HepG2 (cell line): ENCODE measurements around the gene HDAC5. TPM values are rescaled to one million over a fixed set of nuclear protein-coding genes. Genes with fewer than 3 reads are reported as not detected.
"Not testable (repeated sequence)": the region's sequence is repeated elsewhere in the genome, so short reads cannot be mapped to it uniquely, and the experiment has no call there.

Experiments used
- ATAC-seq: fragments of 200-7000 bp; cut with Tn5 transposase; 3 replicates; pipeline ENCODE4 v1.9.1; 2020; ENCODE audit warnings: mild to moderate bottlenecking, moderate library complexity
- BruUV-seq: library from RNA; stranded (reverse); fragments of 400-500 nt; replicated peaks from 2 replicates; lab custom pipeline; 2021; lab: Mats Ljungman, UMichigan
- CTCF ChIA-PET: fragments of 300-600 bp; formaldehyde crosslinking; extraction: SDS; loops from one replicate; lab custom pipeline; 2021; ENCODE audit warnings: low total read pairs, inconsistent platforms, low intra/inter-chr PET ratio; lab: Yijun Ruan, JAX
- POLR2A ChIA-PET: fragments of 350-600 bp; sonication (Branson Sonifier 250); formaldehyde crosslinking; loops from one replicate; lab custom pipeline; 2020; ENCODE audit warnings: antibody characterized with exemption, inconsistent platforms; lab: Yijun Ruan, JAX
- DNase-seq: peaks from one replicate; pipeline ENCODE4 v3.0.0-alpha.2; 2015; ENCODE audit warnings: low spot score
- FAIRE-seq: peaks from 3 replicates; lab custom pipeline; 2011; peaks lifted over from hg19 to GRCh38; lab: Jason Lieb, UNC
- H2AFZ ChIP-seq: one replicate; pipeline ENCODE4 v1.6.1; 2011; ENCODE audit warnings: low read length, inconsistent platforms
- H3K27ac ChIP-seq: fragments of 300-600 bp; 3 replicates; pipeline ENCODE4 v1.8.0; 2011; ENCODE audit warnings: mixed run types, mild to moderate bottlenecking, mixed read lengths, low read length, inconsistent platforms; ENCODE audit not compliant: insufficient read depth; ENCODE audit errors: extremely low read length
- H3K27me3 ChIP-seq, 2 experiments: fragments of 200-600 bp in 1 of 2; 2 replicates in 1 of 2; 3 replicates in 1 of 2; pipeline versions ENCODE4 v1.6.0 to v1.8.0; 2011; ENCODE audit warnings: low read length in 2 of 2, mild to moderate bottlenecking in 2 of 2, moderate library complexity in 2 of 2, inconsistent platforms in 1 of 2; ENCODE audit not compliant: insufficient read depth in 2 of 2, control insufficient read depth in 1 of 2
- H3K36me3 ChIP-seq, 2 experiments: fragments of 200-600 bp in 1 of 2; replicated peaks in 1 of 2; 2 replicates in 1 of 2; 3 replicates in 1 of 2; pipeline versions ENCODE4 v1.5.1 to v1.8.0; 2011; ENCODE audit warnings: low read length in 2 of 2, inconsistent platforms in 1 of 2; ENCODE audit not compliant: insufficient read depth in 2 of 2, control insufficient read depth in 1 of 2
- H3K4me1 ChIP-seq: 2 replicates; pipeline ENCODE4 v1.5.1; 2012; ENCODE audit warnings: low read length, inconsistent platforms; ENCODE audit not compliant: insufficient read depth
- H3K4me2 ChIP-seq: 2 replicates; pipeline ENCODE4 v1.6.0; 2011; ENCODE audit warnings: low read depth, low read length, inconsistent platforms
- H3K4me3 ChIP-seq, 3 experiments: fragments of 200-600 bp in 1 of 3; sonication (generic), shearing (Covaris generic) in 1 of 3; replicated peaks in 1 of 3; 2 replicates each; pipeline ENCODE4 v1.5.1; 2011 to 2016; ENCODE audit warnings: low read length in 3 of 3, inconsistent platforms in 2 of 3, low read depth in 2 of 3, mild to moderate bottlenecking in 2 of 3, control low read depth in 1 of 3, mixed read lengths in 1 of 3; ENCODE audit not compliant: insufficient read depth in 1 of 3
- H3K79me2 ChIP-seq: one replicate; pipeline ENCODE4 v1.6.1; 2011; ENCODE audit warnings: low read length, inconsistent platforms; ENCODE audit not compliant: insufficient read depth
- H3K9ac ChIP-seq: 2 replicates; pipeline ENCODE4 v1.6.0; 2011; ENCODE audit warnings: mild to moderate bottlenecking, low read depth, low read length, inconsistent platforms; ENCODE audit not compliant: insufficient read depth
- H3K9me3 ChIP-seq: 2 replicates; pipeline ENCODE4 v1.5.1; 2012; ENCODE audit warnings: mild to moderate bottlenecking, low read length
- H4K20me1 ChIP-seq: 2 replicates; pipeline ENCODE4 v1.6.0; 2011; ENCODE audit warnings: inconsistent platforms, mild to moderate bottlenecking, low read length, moderate library complexity; ENCODE audit not compliant: insufficient read depth
- HDAC1 ChIP-seq: sonication (generic); formaldehyde crosslinking; IDR thresholded peaks from 2 replicates; pipeline ENCODE4 v1.5.1; 2020; ENCODE audit warnings: mild to moderate bottlenecking, missing genetic modification reagents
- ZFX ChIP-seq: sonication (generic); formaldehyde crosslinking; IDR thresholded peaks from 2 replicates; pipeline ENCODE4 v1.4.0; 2020; ENCODE audit warnings: mild to moderate bottlenecking, low read depth, missing genetic modification reagents, moderate library complexity
- ZNF274 ChIP-seq: sonication (generic); formaldehyde crosslinking; IDR thresholded peaks from 2 replicates; pipeline ENCODE4 v1.5.1; 2020; ENCODE audit warnings: mild to moderate bottlenecking, missing genetic modification reagents
- ZNF543 ChIP-seq: sonication (generic); formaldehyde crosslinking; IDR thresholded peaks from 2 replicates; pipeline ENCODE4 v1.4.0; 2020; ENCODE audit warnings: mild to moderate bottlenecking, missing genetic modification reagents
- ZZZ3 ChIP-seq: sonication (generic); formaldehyde crosslinking; IDR thresholded peaks from 2 replicates; pipeline ENCODE4 v1.4.0; 2020; ENCODE audit warnings: missing genetic modification reagents, mild to moderate bottlenecking, borderline replicate concordance
- WGBS: methylation state at CpG from one replicate; pipeline ENCODE4 v1.1.6; 2017; ENCODE audit warnings: low lambda C conversion rate; 5-methylcytosine and 5-hydroxymethylcytosine counted together
- in situ Hi-C: cut with HindIII; loops from 2 replicates; pipeline ENCODE4 v1.10.0; 2017; ENCODE audit warnings: low pct_unique_long_range_greater_than_20kb; ENCODE audit not compliant: extremely low pct_ligation_motif_present
- intact Hi-C: fragments of 100-400 bp; cut with micrococcal nuclease; formaldehyde crosslinking; loops from one replicate; pipeline ENCODE4 v1.10.0; 2022; ENCODE audit not compliant: unreplicated experiment
- polyA plus RNA-seq, 8 experiments: library from polyadenylated mRNA; depleted of rRNA in 3 of 8; stranded (reverse) in 7 of 8; unstranded in 1 of 8; fragments of >200 nt; fragmentation: Illumina TruSeq in 4 of 8; extraction: Trizol in 4 of 8; gene quantifications; 2 replicates each; pipeline versions ENCODE4 v1.2.1 to v1.2.3, GENCODE V29; 2011 to 2016; ENCODE audit warnings: low read depth in 4 of 8, missing spikeins in 1 of 8, mixed read lengths in 1 of 8; ENCODE audit not compliant: insufficient read depth in 1 of 8
- total RNA-seq, 5 experiments: library from RNA; depleted of rRNA; stranded (reverse); fragments of >200 nt; fragmentation: Illumina TruSeq; extraction: Trizol; gene quantifications; 2 replicates each; pipeline ENCODE4 v1.2.3, GENCODE V29; 2016; ENCODE audit warnings: low read depth in 1 of 5
- TF ChIP-seq, protein P1 (sequence below): sonication (generic); formaldehyde crosslinking; IDR thresholded peaks from 2 replicates; pipeline ENCODE4 v1.8.0; 2022; ENCODE audit warnings: missing genetic modification reagents, mild to moderate bottlenecking, moderate library complexity, borderline replicate concordance
- TF ChIP-seq, protein P2 (sequence below): sonication (generic); formaldehyde crosslinking; IDR thresholded peaks from 2 replicates; pipeline ENCODE4 v1.4.0; 2020; ENCODE audit warnings: missing genetic modification reagents, mild to moderate bottlenecking, borderline replicate concordance
- TF ChIP-seq, protein P3 (sequence below): sonication (generic); formaldehyde crosslinking; IDR thresholded peaks from 2 replicates; pipeline ENCODE4 v1.9.0; 2022; ENCODE audit warnings: missing genetic modification reagents, mild to moderate bottlenecking, borderline replicate concordance
- TF ChIP-seq, protein P4 (sequence below): IDR thresholded peaks from 2 replicates; pipeline ENCODE4 v1.6.1; 2016; ENCODE audit warnings: missing genetic modification reagents, missing compliant biosample characterization

The HDAC5 gene
- total and polyA plus RNA-seq, 2 of the 13 experiments (the other 11 are each of a cell fraction or from before 2014, with no cell fraction given) = 46.4 to 85.4 TPM

DNA sequence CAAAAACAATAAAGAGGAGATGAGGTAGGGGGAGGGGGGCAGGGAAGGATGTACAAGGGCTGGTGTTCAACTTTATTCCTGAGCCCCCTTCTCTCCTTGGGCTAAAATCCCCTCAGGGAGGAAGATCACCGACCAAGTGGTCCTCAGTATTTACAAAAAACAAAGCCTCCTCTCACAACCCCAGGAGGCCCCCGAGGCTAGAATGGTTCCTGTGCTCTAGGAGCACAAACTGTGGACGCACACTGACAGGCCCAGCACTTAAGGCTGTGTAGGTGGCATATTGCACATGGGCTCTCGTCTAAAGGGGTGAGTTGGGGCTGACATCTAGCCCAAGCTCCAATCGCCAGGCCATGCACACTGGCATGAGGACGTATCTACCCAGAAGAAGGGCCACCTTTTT, 21.6 kb downstream of the HDAC5 start:
- not testable (repeated sequence) for BruUV-seq
- WGBS = 32% methylated on average over 6 of the region's 6 CpGs

DNA sequence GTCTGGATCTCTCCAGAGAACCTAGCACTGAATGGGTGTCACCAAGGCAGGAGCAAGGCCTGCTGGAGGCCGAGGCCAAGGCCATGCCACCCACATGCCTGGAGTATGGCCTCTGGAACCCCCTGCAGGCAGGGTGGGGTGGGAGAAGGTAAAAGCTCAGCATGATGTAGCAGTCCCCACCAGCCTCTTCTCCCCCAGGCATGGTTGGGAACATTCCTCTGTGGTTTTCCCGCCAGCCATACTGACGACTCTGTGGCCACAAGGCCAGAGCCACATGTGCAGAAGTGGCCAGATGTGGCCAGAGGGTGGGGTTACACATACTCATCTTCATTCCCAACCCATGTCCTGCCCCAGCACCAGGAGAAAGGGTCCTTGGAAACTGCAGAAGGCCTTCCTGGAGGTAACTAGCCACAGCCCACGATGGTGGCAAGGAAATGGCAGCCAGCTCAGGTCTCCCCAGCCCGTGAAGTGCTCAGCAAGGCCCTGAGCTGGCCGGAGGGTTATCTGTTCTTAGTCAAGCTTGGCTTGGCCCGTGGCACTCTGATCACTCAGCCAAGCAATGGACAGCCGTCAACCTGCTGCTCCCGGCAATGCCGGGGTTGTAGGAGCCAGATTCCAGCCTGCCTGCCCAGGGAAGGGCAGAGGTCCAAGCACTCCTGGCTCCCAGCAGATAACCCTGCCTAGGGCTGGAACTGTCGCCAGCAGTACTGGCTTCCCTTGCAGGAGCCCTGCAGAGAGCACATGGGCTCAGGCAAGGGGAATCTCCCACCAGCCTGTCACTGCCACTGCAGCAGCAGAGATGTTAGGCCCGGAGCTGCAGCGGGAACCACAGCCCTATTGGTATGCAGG, 26.1 kb downstream of the HDAC5 start:
- Histone ChIP-seq H3K4me1 (peaks cover 58% of the 10 kb centered on the region), H3K27me3 (no peaks in the 10 kb centered on the region), H3K4me2 (peak overlapping the region; percentile 14; the same call in 1 of the 2 replicates), H3K9me3 (no peaks in the 10 kb centered on the region), H3K79me2 (peaks cover 20% of the 10 kb centered on the region), H2AFZ (no peak overlapping the region), H4K20me1 (peaks cover 7% of the 10 kb centered on the region; the same call in 1 of the 2 replicates), H3K36me3 (peaks cover 4 to 12% of the 10 kb centered on the region in 2 experiments; a peak in 4 of 5 replicates), H3K27ac (peak overlapping the region; percentile 94), H3K9ac (peak overlapping the region; percentile 12; the same call in 1 of the 2 replicates), H3K4me3 (no peak overlapping the region)
- DNase-seq (peak; percentile 50), FAIRE-seq (no peak), ATAC-seq (peak; percentile 11)
- 77% methylated on average over 4 of the region's 13 CpGs for WGBS
- ChIA-PET CTCF (interaction anchor here (1.0 to 2.4 kb wide), 4 partner anchors 13 to 26 kb away, joined by 3 to 17 read pairs (median 4); partner anchors contain the start of gene HDAC5), POLR2A (interaction anchor here (0.6 to 3.1 kb wide), 6 partner anchors 10 to 263 kb away, joined by 3 to 23 read pairs (median 14); partner anchors contain the start of genes G6PC3 and HDAC5)
- no TSS peak for BruUV-seq
- intact Hi-C loops = loop anchor here (2.0 kb wide), 1 partner anchor 13 kb away; no protein-coding TSS in a partner anchor
- in situ Hi-C loops = no loop called here
- TF ChIP-seq ZNF543 (CRISPR knock-in tag) (peak; percentile 97), ZFX (peak; percentile 59), ZZZ3 (CRISPR knock-in tag) (0 out of 2 replicates have a peak, but pooled peaks have one; percentile 25)
- TF ChIP-seq, protein P1, sequence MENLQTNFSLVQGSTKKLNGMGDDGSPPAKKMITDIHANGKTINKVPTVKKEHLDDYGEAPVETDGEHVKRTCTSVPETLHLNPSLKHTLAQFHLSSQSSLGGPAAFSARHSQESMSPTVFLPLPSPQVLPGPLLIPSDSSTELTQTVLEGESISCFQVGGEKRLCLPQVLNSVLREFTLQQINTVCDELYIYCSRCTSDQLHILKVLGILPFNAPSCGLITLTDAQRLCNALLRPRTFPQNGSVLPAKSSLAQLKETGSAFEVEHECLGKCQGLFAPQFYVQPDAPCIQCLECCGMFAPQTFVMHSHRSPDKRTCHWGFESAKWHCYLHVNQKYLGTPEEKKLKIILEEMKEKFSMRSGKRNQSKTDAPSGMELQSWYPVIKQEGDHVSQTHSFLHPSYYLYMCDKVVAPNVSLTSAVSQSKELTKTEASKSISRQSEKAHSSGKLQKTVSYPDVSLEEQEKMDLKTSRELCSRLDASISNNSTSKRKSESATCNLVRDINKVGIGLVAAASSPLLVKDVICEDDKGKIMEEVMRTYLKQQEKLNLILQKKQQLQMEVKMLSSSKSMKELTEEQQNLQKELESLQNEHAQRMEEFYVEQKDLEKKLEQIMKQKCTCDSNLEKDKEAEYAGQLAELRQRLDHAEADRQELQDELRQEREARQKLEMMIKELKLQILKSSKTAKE = no peak
- TF ChIP-seq, protein P2, sequence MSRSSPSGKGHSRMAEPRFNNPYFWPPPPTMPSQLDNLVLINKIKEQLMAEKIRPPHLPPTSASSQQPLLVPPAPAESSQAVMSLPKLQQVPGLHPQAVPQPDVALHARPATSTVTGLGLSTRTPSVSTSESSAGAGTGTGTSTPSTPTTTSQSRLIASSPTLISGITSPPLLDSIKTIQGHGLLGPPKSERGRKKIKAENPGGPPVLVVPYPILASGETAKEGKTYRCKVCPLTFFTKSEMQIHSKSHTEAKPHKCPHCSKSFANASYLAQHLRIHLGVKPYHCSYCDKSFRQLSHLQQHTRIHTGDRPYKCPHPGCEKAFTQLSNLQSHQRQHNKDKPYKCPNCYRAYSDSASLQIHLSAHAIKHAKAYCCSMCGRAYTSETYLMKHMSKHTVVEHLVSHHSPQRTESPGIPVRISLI = peak; percentile 40; the same call in 1 of the 2 replicates
- TF ChIP-seq, protein P3, sequence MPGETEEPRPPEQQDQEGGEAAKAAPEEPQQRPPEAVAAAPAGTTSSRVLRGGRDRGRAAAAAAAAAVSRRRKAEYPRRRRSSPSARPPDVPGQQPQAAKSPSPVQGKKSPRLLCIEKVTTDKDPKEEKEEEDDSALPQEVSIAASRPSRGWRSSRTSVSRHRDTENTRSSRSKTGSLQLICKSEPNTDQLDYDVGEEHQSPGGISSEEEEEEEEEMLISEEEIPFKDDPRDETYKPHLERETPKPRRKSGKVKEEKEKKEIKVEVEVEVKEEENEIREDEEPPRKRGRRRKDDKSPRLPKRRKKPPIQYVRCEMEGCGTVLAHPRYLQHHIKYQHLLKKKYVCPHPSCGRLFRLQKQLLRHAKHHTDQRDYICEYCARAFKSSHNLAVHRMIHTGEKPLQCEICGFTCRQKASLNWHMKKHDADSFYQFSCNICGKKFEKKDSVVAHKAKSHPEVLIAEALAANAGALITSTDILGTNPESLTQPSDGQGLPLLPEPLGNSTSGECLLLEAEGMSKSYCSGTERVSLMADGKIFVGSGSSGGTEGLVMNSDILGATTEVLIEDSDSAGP (CRISPR knock-in tag) = peak; percentile 38; the same call in 1 of the 2 replicates

More for the DNA sequence above, 21.6 kb downstream of the HDAC5 start:
- H2AFZ ChIP-seq, in situ Hi-C loops, FAIRE-seq, intact Hi-C loops, H3K36me3 ChIP-seq, H4K20me1 ChIP-seq, DNase-seq, H3K27me3 ChIP-seq, CTCF ChIA-PET, H3K9me3 ChIP-seq: not testable (repeated sequence)
- Histone ChIP-seq H3K4me2 (peak overlapping the region; percentile 48), H3K79me2 (peaks cover 48% of the 10 kb centered on the region), H3K9ac (peak overlapping the region; percentile 26; the same call in 1 of the 2 replicates), H3K27ac (peak overlapping the region; percentile 79), H3K4me3 (peak overlapping the region in 1 of 3 experiments; percentile 18; a peak in 1 of 6 replicates), H3K4me1 (peaks cover 81% of the 10 kb centered on the region)
- TF ChIP-seq, protein P4, sequence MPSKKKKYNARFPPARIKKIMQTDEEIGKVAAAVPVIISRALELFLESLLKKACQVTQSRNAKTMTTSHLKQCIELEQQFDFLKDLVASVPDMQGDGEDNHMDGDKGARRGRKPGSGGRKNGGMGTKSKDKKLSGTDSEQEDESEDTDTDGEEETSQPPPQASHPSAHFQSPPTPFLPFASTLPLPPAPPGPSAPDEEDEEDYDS (CRISPR knock-in tag) = 0 out of 2 replicates have a peak, but pooled peaks have one; percentile 23
- TF ChIP-seq HDAC1 (CRISPR knock-in tag) = peak; percentile 6; the same call in 1 of the 2 replicates
- 0 out of 2 replicates have a peak, but pooled peaks have one; percentile 36 for TF ChIP-seq ZNF274 (CRISPR knock-in tag)
- POLR2A ChIA-PET = interaction anchor here (0.7 to 2.9 kb wide), 7 partner anchors 9 to 85 kb away, joined by 3 to 14 read pairs (median 5); partner anchors contain the start of genes HDAC5 and TMUB2
- peak; percentile 39 for ATAC-seq
